Measurements from ENCODE around the gene MINDY4B. TPM values are rescaled to one million over a fixed set of nuclear protein-coding genes. Genes with fewer than 3 reads are reported as not detected.
"Not testable (repeated sequence)": the region's sequence is repeated elsewhere in the genome, so short reads cannot be mapped to it uniquely, and the experiment has no call there.

The MINDY4B gene
- total RNA-seq, 1 experiment from 2014 or later = not detected

DNA sequence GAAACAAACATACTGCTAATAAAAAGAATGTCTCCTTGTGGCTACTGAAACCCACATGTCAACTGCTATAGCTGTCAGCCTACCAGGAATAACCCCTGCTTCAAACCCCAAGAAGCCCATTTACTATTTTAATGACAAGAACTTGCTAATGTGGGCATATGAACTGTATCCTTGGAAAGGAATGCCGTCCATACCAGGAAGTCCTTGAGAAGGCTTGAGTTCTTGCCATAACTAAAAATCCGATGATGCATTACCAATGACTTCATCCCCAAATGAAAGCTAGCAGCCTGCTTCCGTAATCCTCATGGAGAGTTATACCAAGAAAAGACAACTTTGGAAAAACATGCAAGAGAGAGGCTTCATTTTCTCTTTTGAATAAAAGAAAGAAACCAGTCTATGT is 34.8 kb downstream of the MINDY4B start:
- no TSS peak for BruUV-seq (replicated peaks)
- POLR2A ChIA-PET (ENCODE audit: low non-redundant PET) = no interaction called here
- Histone ChIP-seq H3K4me1 (ENCODE audit: insufficient read depth, low read length, poor library complexity, severe bottlenecking) (no peaks in the 10 kb centered on the region), H3K27me3 (replicated peaks; ENCODE audit: insufficient read depth, low read depth, low read length, poor library complexity) (no peaks in the 10 kb centered on the region), H3K9me3 (ENCODE audit: low read depth, low read length, poor library complexity, severe bottlenecking) (no peaks in the 10 kb centered on the region), H3K4me3 (ENCODE audit: low read depth, low read length, poor library complexity, severe bottlenecking) (no peak overlapping the region), H3K27ac (ENCODE audit: low read depth, low read length, poor library complexity, severe bottlenecking) (no peak overlapping the region), H3K36me3 (ENCODE audit: insufficient read depth, low read length, poor library complexity, severe bottlenecking) (no peaks in the 10 kb centered on the region)
- no peak for DNase-seq (ENCODE audit: low spot score)
- TF ChIP-seq, protein P1, sequence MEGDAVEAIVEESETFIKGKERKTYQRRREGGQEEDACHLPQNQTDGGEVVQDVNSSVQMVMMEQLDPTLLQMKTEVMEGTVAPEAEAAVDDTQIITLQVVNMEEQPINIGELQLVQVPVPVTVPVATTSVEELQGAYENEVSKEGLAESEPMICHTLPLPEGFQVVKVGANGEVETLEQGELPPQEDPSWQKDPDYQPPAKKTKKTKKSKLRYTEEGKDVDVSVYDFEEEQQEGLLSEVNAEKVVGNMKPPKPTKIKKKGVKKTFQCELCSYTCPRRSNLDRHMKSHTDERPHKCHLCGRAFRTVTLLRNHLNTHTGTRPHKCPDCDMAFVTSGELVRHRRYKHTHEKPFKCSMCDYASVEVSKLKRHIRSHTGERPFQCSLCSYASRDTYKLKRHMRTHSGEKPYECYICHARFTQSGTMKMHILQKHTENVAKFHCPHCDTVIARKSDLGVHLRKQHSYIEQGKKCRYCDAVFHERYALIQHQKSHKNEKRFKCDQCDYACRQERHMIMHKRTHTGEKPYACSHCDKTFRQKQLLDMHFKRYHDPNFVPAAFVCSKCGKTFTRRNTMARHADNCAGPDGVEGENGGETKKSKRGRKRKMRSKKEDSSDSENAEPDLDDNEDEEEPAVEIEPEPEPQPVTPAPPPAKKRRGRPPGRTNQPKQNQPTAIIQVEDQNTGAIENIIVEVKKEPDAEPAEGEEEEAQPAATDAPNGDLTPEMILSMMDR (conservative IDR thresholded peaks at IDR 0.05; ENCODE audit: low read depth, low read length) = no peak
- TF ChIP-seq EZH2 (IDR thresholded peaks at IDR 0.05; ENCODE audit: borderline replicate concordance, low read depth, low read length, poor library complexity, severe bottlenecking) = no peak
- CTCF ChIA-PET = interaction anchor here (0.7 kb wide), 1 partner anchor 82 kb away, joined by 3 read pairs; no protein-coding TSS in a partner anchor
- intact Hi-C loops (cut with micrococcal nuclease; ENCODE audit: unreplicated experiment) = no loop called here

DNA sequence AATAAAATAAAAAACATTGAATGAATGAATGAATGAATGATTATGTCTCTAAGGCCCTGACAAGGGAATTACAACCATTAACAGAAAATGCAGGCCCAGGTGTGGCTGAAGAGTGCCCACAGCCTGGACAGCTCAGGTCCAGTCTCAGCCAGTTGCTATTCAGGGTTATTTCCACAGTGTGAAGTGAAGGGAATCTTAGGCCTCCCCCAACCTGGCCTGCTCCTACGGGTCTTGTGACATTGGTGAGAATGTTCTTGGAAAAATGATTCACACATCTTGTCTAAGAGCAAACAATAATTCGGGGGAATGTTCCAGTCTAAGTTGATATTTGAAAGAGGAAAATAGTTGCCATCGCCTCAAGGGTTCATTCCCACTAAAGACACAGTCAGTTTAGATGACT is 37.0 kb downstream of the MINDY4B start:
- DNase-seq (ENCODE audit: low spot score) = no peak
- POLR2A ChIA-PET (ENCODE audit: low non-redundant PET) = no interaction called here
- CTCF ChIA-PET = no interaction called here
- Histone ChIP-seq H3K9me3 (ENCODE audit: low read depth, low read length, poor library complexity, severe bottlenecking) (no peaks in the 10 kb centered on the region), H3K4me1 (ENCODE audit: insufficient read depth, low read length, poor library complexity, severe bottlenecking) (no peaks in the 10 kb centered on the region), H3K27ac (ENCODE audit: low read depth, low read length, poor library complexity, severe bottlenecking) (no peak overlapping the region), H3K36me3 (ENCODE audit: insufficient read depth, low read length, poor library complexity, severe bottlenecking) (no peaks in the 10 kb centered on the region), H3K4me3 (ENCODE audit: low read depth, low read length, poor library complexity, severe bottlenecking) (no peak overlapping the region), H3K27me3 (replicated peaks; ENCODE audit: insufficient read depth, low read depth, low read length, poor library complexity) (no peaks in the 10 kb centered on the region)
- intact Hi-C loops (cut with micrococcal nuclease; ENCODE audit: unreplicated experiment) = loop anchor here (5.0 to 10.0 kb wide), 3 partner anchors 81 to 341 kb away; no protein-coding TSS in a partner anchor
- no TSS peak for BruUV-seq (replicated peaks)
- TF ChIP-seq EZH2 (IDR thresholded peaks at IDR 0.05; ENCODE audit: borderline replicate concordance, low read depth, low read length, poor library complexity, severe bottlenecking) = no peak
- TF ChIP-seq, protein P1 (conservative IDR thresholded peaks at IDR 0.05; ENCODE audit: low read depth, low read length) = no peak

DNA sequence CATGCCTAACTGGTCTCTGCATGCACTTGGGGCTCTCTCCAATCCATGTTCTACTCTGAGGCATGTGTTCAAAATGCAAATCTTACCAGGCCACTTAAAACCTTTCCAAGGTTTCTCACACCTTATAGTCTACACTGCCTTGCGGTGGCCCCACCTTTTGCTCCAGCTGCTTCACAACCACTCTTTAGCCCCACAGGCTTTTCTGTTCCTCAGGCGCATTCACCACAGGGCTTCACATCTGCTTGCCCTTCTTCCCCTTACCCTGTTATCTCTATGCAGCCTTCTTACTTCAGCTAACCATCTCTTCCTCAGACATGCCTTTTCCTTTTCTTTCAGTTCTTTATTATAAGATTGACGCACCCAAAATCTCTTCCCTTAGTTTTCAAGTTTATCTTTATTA is 37.8 kb downstream of the MINDY4B start:
- no peaks in the 10 kb centered on the region for H3K9me3 ChIP-seq (ENCODE audit: low read depth, low read length, poor library complexity, severe bottlenecking)
- no peaks in the 10 kb centered on the region for H3K4me1 ChIP-seq (ENCODE audit: insufficient read depth, low read length, poor library complexity, severe bottlenecking)
- ChIA-PET POLR2A (ENCODE audit: low non-redundant PET) (no interaction called here), CTCF (no interaction called here)
- DNase-seq (ENCODE audit: low spot score) = no peak
- no peak for TF ChIP-seq EZH2 (IDR thresholded peaks at IDR 0.05; ENCODE audit: borderline replicate concordance, low read depth, low read length, poor library complexity, severe bottlenecking)
- TF ChIP-seq, protein P1 (conservative IDR thresholded peaks at IDR 0.05; ENCODE audit: low read depth, low read length) = no peak
- intact Hi-C loops (cut with micrococcal nuclease; ENCODE audit: unreplicated experiment) = loop anchor here (5.0 to 10.0 kb wide), 3 partner anchors 80 to 340 kb away; no protein-coding TSS in a partner anchor
- H3K36me3 ChIP-seq (ENCODE audit: insufficient read depth, low read length, poor library complexity, severe bottlenecking) = no peaks in the 10 kb centered on the region
- BruUV-seq (replicated peaks) = no TSS peak
- H3K4me3 ChIP-seq (ENCODE audit: low read depth, low read length, poor library complexity, severe bottlenecking) = no peak overlapping the region
- H3K27ac ChIP-seq (ENCODE audit: low read depth, low read length, poor library complexity, severe bottlenecking) = no peak overlapping the region
- H3K27me3 ChIP-seq (replicated peaks; ENCODE audit: insufficient read depth, low read depth, low read length, poor library complexity) = no peaks in the 10 kb centered on the region

DNA sequence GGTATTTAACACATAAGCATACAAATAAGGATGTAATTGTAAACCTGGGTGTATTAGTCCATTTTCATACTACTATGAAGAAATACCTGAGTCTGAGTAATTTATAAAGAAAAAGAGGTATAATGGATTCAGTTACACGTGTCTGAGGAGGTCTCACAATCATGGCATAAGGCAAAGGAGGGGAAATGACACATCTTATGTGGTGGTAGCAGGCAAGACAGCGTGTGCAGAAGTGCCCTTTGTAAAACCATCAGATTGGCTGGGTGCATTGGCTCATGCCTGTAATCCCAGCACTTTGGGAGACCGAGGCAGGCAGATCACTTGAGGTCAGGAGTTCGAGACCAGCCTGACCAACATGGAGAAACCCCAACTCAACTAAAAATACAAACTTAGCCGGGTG is 41.3 kb downstream of the MINDY4B start:
- H3K4me1 ChIP-seq (ENCODE audit: insufficient read depth, low read length, poor library complexity, severe bottlenecking); CTCF ChIA-PET; H3K27me3 ChIP-seq (replicated peaks; ENCODE audit: insufficient read depth, low read depth, low read length, poor library complexity); H3K9me3 ChIP-seq (ENCODE audit: low read depth, low read length, poor library complexity, severe bottlenecking); POLR2A ChIA-PET (ENCODE audit: low non-redundant PET); BruUV-seq (replicated peaks); H3K36me3 ChIP-seq (ENCODE audit: insufficient read depth, low read length, poor library complexity, severe bottlenecking); H3K27ac ChIP-seq (ENCODE audit: low read depth, low read length, poor library complexity, severe bottlenecking); DNase-seq (ENCODE audit: low spot score); H3K4me3 ChIP-seq (ENCODE audit: low read depth, low read length, poor library complexity, severe bottlenecking): not testable (repeated sequence)
- intact Hi-C loops (cut with micrococcal nuclease; ENCODE audit: unreplicated experiment) = loop anchor here (10.0 kb wide), 1 partner anchor 269 kb away; no protein-coding TSS in a partner anchor
